Astrocyte (in vitro differentiated cells and primary cell): Measurements from ENCODE around the gene RABL2A.
"Not testable (repeated sequence)": the region's sequence is repeated elsewhere in the genome, so short reads cannot be mapped to it uniquely, and the experiment has no call there.

Experiments used
- EZH2 ChIP-seq: IDR thresholded peaks from 2 replicates; pipeline ENCODE4 v1.6.1; 2012; ENCODE audit warnings: mild to moderate bottlenecking, low read length, inconsistent platforms; ENCODE audit not compliant: insufficient read depth
- TF ChIP-seq, protein P1 (sequence below): IDR thresholded peaks from 2 replicates; pipeline ENCODE4 v1.5.1; 2011; ENCODE audit warnings: low read depth, mild to moderate bottlenecking, inconsistent platforms, low read length, moderate library complexity; ENCODE audit not compliant: insufficient read depth

DNA sequence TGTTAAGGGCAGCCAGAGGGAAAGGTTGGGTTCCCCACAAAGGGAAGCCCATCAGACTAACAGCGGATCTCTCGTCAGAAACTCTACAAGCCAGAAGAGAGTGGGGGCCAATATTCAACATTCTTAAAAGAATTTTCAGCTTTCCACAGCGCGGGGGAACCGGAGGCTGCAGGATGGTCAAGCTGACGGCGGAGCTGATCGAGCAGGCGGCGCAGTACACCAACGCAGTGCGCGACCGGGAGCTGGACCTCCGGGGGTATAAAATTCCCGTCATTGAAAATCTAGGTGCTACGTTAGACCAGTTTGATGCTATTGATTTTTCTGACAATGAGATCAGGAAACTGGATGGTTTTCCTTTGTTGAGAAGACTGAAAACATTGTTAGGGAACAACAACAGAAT lies 30.7 kb downstream of the RABL2A start:
- TF ChIP-seq, protein P1, sequence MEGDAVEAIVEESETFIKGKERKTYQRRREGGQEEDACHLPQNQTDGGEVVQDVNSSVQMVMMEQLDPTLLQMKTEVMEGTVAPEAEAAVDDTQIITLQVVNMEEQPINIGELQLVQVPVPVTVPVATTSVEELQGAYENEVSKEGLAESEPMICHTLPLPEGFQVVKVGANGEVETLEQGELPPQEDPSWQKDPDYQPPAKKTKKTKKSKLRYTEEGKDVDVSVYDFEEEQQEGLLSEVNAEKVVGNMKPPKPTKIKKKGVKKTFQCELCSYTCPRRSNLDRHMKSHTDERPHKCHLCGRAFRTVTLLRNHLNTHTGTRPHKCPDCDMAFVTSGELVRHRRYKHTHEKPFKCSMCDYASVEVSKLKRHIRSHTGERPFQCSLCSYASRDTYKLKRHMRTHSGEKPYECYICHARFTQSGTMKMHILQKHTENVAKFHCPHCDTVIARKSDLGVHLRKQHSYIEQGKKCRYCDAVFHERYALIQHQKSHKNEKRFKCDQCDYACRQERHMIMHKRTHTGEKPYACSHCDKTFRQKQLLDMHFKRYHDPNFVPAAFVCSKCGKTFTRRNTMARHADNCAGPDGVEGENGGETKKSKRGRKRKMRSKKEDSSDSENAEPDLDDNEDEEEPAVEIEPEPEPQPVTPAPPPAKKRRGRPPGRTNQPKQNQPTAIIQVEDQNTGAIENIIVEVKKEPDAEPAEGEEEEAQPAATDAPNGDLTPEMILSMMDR = not testable (repeated sequence)
- TF ChIP-seq EZH2 = not testable (repeated sequence)
